Ovary (tissue), 3 donors: ENCODE results near the gene CRTC2.

ENCODE experiments used
- EP300 ChIP-seq: sonication (generic); formaldehyde crosslinking; IDR thresholded peaks from one replicate; pipeline ENCODE4 v1.6.1; 2017; ENCODE audit warnings: antibody characterized with exemption
- POLR2A ChIP-seq: fragments of 450-650 bp; IDR thresholded peaks from one replicate; pipeline ENCODE4 v1.6.1; 2017; ENCODE audit warnings: antibody characterized with exemption, mild to moderate bottlenecking, moderate library complexity
- TF ChIP-seq, protein P1 (sequence below), 3 donors: fragments of 450-650 bp in 2 of 3; fragments of 200-600 bp in 1 of 3; IDR thresholded peaks; one replicate each; pipeline versions ENCODE4 v1.5.1 to v1.8.0; 2016 to 2022; ENCODE audit warnings: antibody characterized with exemption in 3 of 3, mild to moderate bottlenecking in 1 of 3
- donor health status: DM: no; HTN: no; CAD: no.

DNA sequence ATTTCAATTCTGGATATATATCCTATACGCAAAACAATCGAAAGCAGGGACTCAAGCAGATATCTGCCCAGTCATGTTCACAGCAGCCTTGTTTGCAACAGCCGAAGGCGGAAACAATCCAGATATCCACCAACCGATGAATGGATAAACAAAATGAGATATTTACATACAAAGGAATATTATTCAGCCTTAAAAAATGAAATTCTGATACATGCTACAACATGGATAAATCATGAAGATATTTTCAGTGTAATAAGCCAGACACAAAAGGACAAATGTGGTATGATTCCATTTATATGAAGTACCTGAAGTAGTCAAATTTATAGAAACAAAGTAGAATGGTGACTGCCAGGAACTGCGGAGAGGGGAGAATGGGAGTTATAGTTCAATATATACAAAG lies 51.3 kb downstream of the CRTC2 start:
- TF ChIP-seq, protein P1, sequence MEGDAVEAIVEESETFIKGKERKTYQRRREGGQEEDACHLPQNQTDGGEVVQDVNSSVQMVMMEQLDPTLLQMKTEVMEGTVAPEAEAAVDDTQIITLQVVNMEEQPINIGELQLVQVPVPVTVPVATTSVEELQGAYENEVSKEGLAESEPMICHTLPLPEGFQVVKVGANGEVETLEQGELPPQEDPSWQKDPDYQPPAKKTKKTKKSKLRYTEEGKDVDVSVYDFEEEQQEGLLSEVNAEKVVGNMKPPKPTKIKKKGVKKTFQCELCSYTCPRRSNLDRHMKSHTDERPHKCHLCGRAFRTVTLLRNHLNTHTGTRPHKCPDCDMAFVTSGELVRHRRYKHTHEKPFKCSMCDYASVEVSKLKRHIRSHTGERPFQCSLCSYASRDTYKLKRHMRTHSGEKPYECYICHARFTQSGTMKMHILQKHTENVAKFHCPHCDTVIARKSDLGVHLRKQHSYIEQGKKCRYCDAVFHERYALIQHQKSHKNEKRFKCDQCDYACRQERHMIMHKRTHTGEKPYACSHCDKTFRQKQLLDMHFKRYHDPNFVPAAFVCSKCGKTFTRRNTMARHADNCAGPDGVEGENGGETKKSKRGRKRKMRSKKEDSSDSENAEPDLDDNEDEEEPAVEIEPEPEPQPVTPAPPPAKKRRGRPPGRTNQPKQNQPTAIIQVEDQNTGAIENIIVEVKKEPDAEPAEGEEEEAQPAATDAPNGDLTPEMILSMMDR (IDR thresholded peaks at IDR 0.05) = no peak
- TF ChIP-seq POLR2A = no peak
- TF ChIP-seq EP300 = no peak
